HG02943 (cell line): ENCODE data around the gene TIMM29.

Source experiments
- ATAC-seq: cut with Tn5 transposase; IDR thresholded peaks from one replicate; pipeline ENCODE4 v1.9.1; 2021; ENCODE audit warnings: mild to moderate bottlenecking, low read depth, moderate library complexity; ENCODE audit not compliant: unreplicated experiment

Gene TIMM29

GRCh38 chr19:10977742-10978092 is 49.1 kb downstream of the TIMM29 start:
- ATAC-seq = no peak
